HCT116 (cell line): ENCODE data around the gene TRDMT1. TPM values are rescaled to one million over a fixed set of nuclear protein-coding genes. Genes with fewer than 3 reads are reported as not detected.

Experiments
- ATAC-seq: fragments of 200-7000 bp; cut with Tn5 transposase; 2 replicates; pipeline ENCODE4 v1.9.1; 2020; ENCODE audit warnings: mild to moderate bottlenecking, moderate library complexity
- BruUV-seq: library from RNA; stranded (reverse); fragments of 400-500 nt; replicated peaks from 2 replicates; lab custom pipeline; 2021; lab: Mats Ljungman, UMichigan
- CTCF ChIA-PET: fragments of 300-600 bp; sonication (Branson Sonifier 250); formaldehyde crosslinking; loops from one replicate; lab custom pipeline; 2021; ENCODE audit warnings: antibody characterized with exemption; lab: Charles Lee
- POLR2A ChIA-PET: fragments of 300-600, 350-600 bp; sonication (Branson Sonifier 250); formaldehyde crosslinking; loops from one replicate; lab custom pipeline; 2021; ENCODE audit warnings: antibody characterized with exemption; lab: Charles Lee
- RAD21 ChIA-PET, 2 experiments: fragments of 300-600 bp; sonication (Branson Sonifier 250); formaldehyde crosslinking; loops; one replicate each; lab custom pipeline; 2023; ENCODE audit warnings: low total read pairs in 2 of 2; ENCODE audit not compliant: uncharacterized antibody in 2 of 2, unreplicated experiment in 2 of 2, low non-redundant PET in 1 of 2; lab: Charles Lee
- DNase-seq: peaks from one replicate; pipeline ENCODE4 v3.0.0-alpha.2; 2010; ENCODE audit warnings: low read depth, low spot score
- H2AFZ ChIP-seq: fragments of 200-600 bp; shearing (Covaris generic), sonication (generic); 2 replicates; pipeline ENCODE4 v1.6.1; 2017; ENCODE audit warnings: low read depth, mixed run types, mixed read lengths, antibody characterized with exemption, low read length; ENCODE audit not compliant: poor library complexity, severe bottlenecking
- H3K27ac ChIP-seq: 2 replicates; pipeline ENCODE4 v1.5.1; 2012; ENCODE audit warnings: low read depth, low read length
- H3K27me3 ChIP-seq: fragments of 200-600 bp; sonication (generic); 2 replicates; pipeline ENCODE4 v1.6.1; 2016; ENCODE audit warnings: mixed run types, low read length, mixed read lengths; ENCODE audit not compliant: insufficient read depth
- H3K36me3 ChIP-seq, 2 experiments: fragments of 200-500 bp in 1 of 2; fragments of 200-600 bp in 1 of 2; sonication (Bioruptor generic) in 1 of 2; sonication (generic) in 1 of 2; 2 replicates each; pipeline versions ENCODE4 v1.5.1 to v1.6.1; 2014 to 2016; ENCODE audit warnings: low read length in 2 of 2, inconsistent platforms in 1 of 2, mixed read lengths in 1 of 2, mixed run types in 1 of 2; ENCODE audit not compliant: insufficient read depth in 2 of 2, control insufficient read depth in 1 of 2
- H3K4me1 ChIP-seq, 2 experiments: fragments of 200-600 bp in 1 of 2; sonication (generic) in 1 of 2; 2 replicates each; pipeline versions ENCODE4 v1.5.1 to v1.6.1; 2012 to 2017; ENCODE audit warnings: low read length in 2 of 2, inconsistent platforms in 1 of 2, mild to moderate bottlenecking in 1 of 2, mixed read lengths in 1 of 2, mixed run types in 1 of 2, moderate library complexity in 1 of 2; ENCODE audit not compliant: insufficient read depth in 2 of 2, control insufficient read depth in 1 of 2
- H3K4me2 ChIP-seq: fragments of 200-600 bp; sonication (generic); 2 replicates; pipeline ENCODE4 v1.6.1; 2017; ENCODE audit warnings: mixed run types, low read length, mixed read lengths
- H3K4me3 ChIP-seq, 2 experiments: fragments of 200-600 bp in 1 of 2; sonication (generic) in 1 of 2; replicated peaks in 1 of 2; 2 replicates each; pipeline ENCODE4 v1.5.1; 2011 to 2016; ENCODE audit warnings: low read length in 2 of 2, control low read depth in 1 of 2, low read depth in 1 of 2, mild to moderate bottlenecking in 1 of 2, mixed read lengths in 1 of 2, mixed run types in 1 of 2
- H3K79me2 ChIP-seq: fragments of 200-600 bp; sonication (generic); 2 replicates; pipeline ENCODE4 v1.6.1; 2017; ENCODE audit warnings: mild to moderate bottlenecking, mixed run types, low read length, moderate library complexity, mixed read lengths; ENCODE audit not compliant: insufficient read depth
- H3K9ac ChIP-seq: fragments of 200-600 bp; sonication (generic); 2 replicates; pipeline ENCODE4 v1.6.1; 2016; ENCODE audit warnings: low read length, mixed read lengths
- H3K9me2 ChIP-seq: fragments of 200-600 bp; sonication (generic), shearing (Covaris generic); 2 replicates; pipeline ENCODE4 v1.6.1; 2017; ENCODE audit warnings: mixed run types, mild to moderate bottlenecking, moderate library complexity; ENCODE audit not compliant: insufficient read depth
- H3K9me3 ChIP-seq, 2 experiments: fragments of 200-500 bp in 1 of 2; fragments of 200-600 bp in 1 of 2; sonication (Bioruptor generic) in 1 of 2; sonication (generic) in 1 of 2; 2 replicates each; pipeline ENCODE4 v1.6.1; 2014 to 2017; ENCODE audit warnings: low read length in 2 of 2, mixed read lengths in 2 of 2, inconsistent platforms in 1 of 2, low read depth in 1 of 2, mild to moderate bottlenecking in 1 of 2, mixed run types in 1 of 2, moderate library complexity in 1 of 2; ENCODE audit not compliant: control insufficient read depth in 1 of 2, insufficient read depth in 1 of 2
- H4K20me1 ChIP-seq: fragments of 200-600 bp; sonication (generic), shearing (Covaris generic); 2 replicates; pipeline ENCODE4 v1.6.1; 2017; ENCODE audit warnings: mixed run types, mild to moderate bottlenecking, moderate library complexity; ENCODE audit not compliant: insufficient read depth
- CBX3 ChIP-seq: IDR thresholded peaks from 2 replicates; pipeline ENCODE4 v1.6.1; 2012; ENCODE audit warnings: low read depth
- CEBPB ChIP-seq: IDR thresholded peaks from 2 replicates; pipeline ENCODE4 v1.6.1; 2012; ENCODE audit warnings: low read depth
- EGR1 ChIP-seq: IDR thresholded peaks from 2 replicates; pipeline ENCODE4 v1.6.1; 2012; ENCODE audit warnings: low read depth
- ELF1 ChIP-seq: IDR thresholded peaks from 2 replicates; pipeline ENCODE4 v1.6.1; 2012; ENCODE audit warnings: low read depth, borderline replicate concordance
- EZH2 ChIP-seq: fragments of 200-600 bp; sonication (generic); IDR thresholded peaks from 2 replicates; pipeline ENCODE4 v1.6.1; 2017; ENCODE audit warnings: antibody characterized with exemption, mixed run types
- MAX ChIP-seq: IDR thresholded peaks from 2 replicates; pipeline ENCODE4 v1.6.1; 2012
- POLR2A ChIP-seq: IDR thresholded peaks from 2 replicates; pipeline ENCODE4 v1.7.0; 2011; ENCODE audit warnings: borderline replicate concordance; ENCODE audit not compliant: insufficient read depth, insufficient read length; ENCODE audit errors: extremely low read depth
- RAD21 ChIP-seq: IDR thresholded peaks from 2 replicates; pipeline ENCODE4 v1.6.1; 2012; ENCODE audit warnings: low read depth, mild to moderate bottlenecking
- REST ChIP-seq: IDR thresholded peaks from 2 replicates; pipeline ENCODE4 v1.6.1; 2012; ENCODE audit warnings: low read depth
- SP1 ChIP-seq: IDR thresholded peaks from 2 replicates; pipeline ENCODE4 v1.6.1; 2012; ENCODE audit warnings: low read depth
- SRF ChIP-seq: IDR thresholded peaks from 2 replicates; pipeline ENCODE4 v1.6.1; 2012; ENCODE audit warnings: low read depth
- YY1 ChIP-seq: IDR thresholded peaks from 2 replicates; pipeline ENCODE4 v1.6.1; 2011; ENCODE audit warnings: low read length, low read depth, moderate library complexity, mild to moderate bottlenecking; ENCODE audit not compliant: insufficient replicate concordance; ENCODE audit errors: extremely low read depth
- ZBTB33 ChIP-seq: IDR thresholded peaks from 2 replicates; pipeline ENCODE4 v1.6.1; 2011; ENCODE audit warnings: mild to moderate bottlenecking, low read length, moderate library complexity; ENCODE audit not compliant: insufficient replicate concordance; ENCODE audit errors: extremely low read depth
- ZFX ChIP-seq: fragments of 450-650 bp; IDR thresholded peaks from 2 replicates; pipeline ENCODE4 v1.6.1; 2017
- intact Hi-C: fragments of 100-400 bp; cut with micrococcal nuclease; formaldehyde crosslinking; loops from 2 replicates; pipeline ENCODE4 v1.10.0; 2022
- total RNA-seq: library from RNA; stranded (reverse); gene quantifications from one replicate; pipeline ENCODE4 v1.2.1, GENCODE V29; 2021; ENCODE audit not compliant: unreplicated experiment
- TF ChIP-seq, protein P1 (sequence below), 3 experiments: fragments of 200-600 bp in 1 of 3; sonication (generic) in 1 of 3; IDR thresholded peaks in 2 of 3; conservative IDR thresholded peaks in 1 of 3; 2 replicates each; pipeline ENCODE4 v1.5.1; 2012 to 2017; ENCODE audit warnings: low read depth in 2 of 3, low read length in 2 of 3, antibody characterized with exemption in 1 of 3, borderline replicate concordance in 1 of 3, control low read depth in 1 of 3, mild to moderate bottlenecking in 1 of 3, mixed read lengths in 1 of 3, mixed run types in 1 of 3, moderate library complexity in 1 of 3; ENCODE audit not compliant: insufficient read depth in 1 of 3
- TF ChIP-seq, protein P2 (sequence below): IDR thresholded peaks from 2 replicates; pipeline ENCODE4 v1.6.1; 2012

TRDMT1 gene
- total RNA-seq, 1 experiment from 2014 or later, result 8.6 TPM

DNA sequence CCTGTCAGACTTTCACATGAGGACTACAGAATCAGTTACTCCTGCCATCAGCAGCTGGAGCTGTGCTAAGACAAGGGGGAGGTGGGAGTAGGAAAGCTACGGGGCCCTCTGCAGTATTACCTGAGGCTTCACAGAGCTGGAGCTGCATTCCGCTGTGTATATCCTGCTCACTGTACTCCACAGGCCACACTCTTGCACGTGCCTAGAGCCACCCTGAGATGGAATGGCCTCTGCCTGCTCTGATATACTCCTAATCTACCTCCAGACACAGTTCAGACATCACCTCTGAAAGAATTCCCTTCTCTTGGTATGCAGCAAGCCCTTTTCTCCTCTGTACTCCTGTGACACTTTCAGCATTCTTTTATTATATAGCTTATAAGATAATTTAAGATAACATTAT, 34.8 kb downstream of the TRDMT1 start:
- ChIA-PET CTCF (no interaction called here), POLR2A (interaction anchor here (1.4 kb wide), 1 partner anchor 275 kb away, joined by 7 read pairs; no protein-coding TSS in a partner anchor)
- intact Hi-C loops, result no loop called here

More for the DNA sequence above, 34.8 kb downstream of the TRDMT1 start:
- Histone ChIP-seq H3K4me1 (no peaks in the 10 kb centered on the region), H3K27ac (no peak overlapping the region), H3K9me2 (no peaks in the 10 kb centered on the region), H3K36me3 (no peaks in the 10 kb centered on the region), H3K79me2 (no peaks in the 10 kb centered on the region), H2AFZ (no peak overlapping the region), H3K9ac (no peak overlapping the region), H3K4me3 (no peak overlapping the region), H4K20me1 (no peaks in the 10 kb centered on the region), H3K27me3 (no peaks in the 10 kb centered on the region), H3K4me2 (no peak overlapping the region)
- no peak for ATAC-seq
- BruUV-seq, result no TSS peak
- RAD21 ChIA-PET, result no interaction called here
- TF ChIP-seq RAD21, result no peak
- no peak for TF ChIP-seq ZBTB33
- no peak for TF ChIP-seq YY1
- no peak for TF ChIP-seq ZFX
- no peak for TF ChIP-seq SP1
- TF ChIP-seq CBX3, result no peak
- TF ChIP-seq EGR1, result no peak
- no peak for TF ChIP-seq ELF1
- no peak for TF ChIP-seq CEBPB
- no peak for TF ChIP-seq POLR2A
- TF ChIP-seq MAX, result no peak
- TF ChIP-seq EZH2, result no peak
- TF ChIP-seq, protein P1, sequence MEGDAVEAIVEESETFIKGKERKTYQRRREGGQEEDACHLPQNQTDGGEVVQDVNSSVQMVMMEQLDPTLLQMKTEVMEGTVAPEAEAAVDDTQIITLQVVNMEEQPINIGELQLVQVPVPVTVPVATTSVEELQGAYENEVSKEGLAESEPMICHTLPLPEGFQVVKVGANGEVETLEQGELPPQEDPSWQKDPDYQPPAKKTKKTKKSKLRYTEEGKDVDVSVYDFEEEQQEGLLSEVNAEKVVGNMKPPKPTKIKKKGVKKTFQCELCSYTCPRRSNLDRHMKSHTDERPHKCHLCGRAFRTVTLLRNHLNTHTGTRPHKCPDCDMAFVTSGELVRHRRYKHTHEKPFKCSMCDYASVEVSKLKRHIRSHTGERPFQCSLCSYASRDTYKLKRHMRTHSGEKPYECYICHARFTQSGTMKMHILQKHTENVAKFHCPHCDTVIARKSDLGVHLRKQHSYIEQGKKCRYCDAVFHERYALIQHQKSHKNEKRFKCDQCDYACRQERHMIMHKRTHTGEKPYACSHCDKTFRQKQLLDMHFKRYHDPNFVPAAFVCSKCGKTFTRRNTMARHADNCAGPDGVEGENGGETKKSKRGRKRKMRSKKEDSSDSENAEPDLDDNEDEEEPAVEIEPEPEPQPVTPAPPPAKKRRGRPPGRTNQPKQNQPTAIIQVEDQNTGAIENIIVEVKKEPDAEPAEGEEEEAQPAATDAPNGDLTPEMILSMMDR (IDR thresholded peaks at IDR 0.05 in 2 of 3, conservative IDR thresholded peaks at IDR 0.05 in 1 of 3; ENCODE audit: borderline replicate concordance in 1 of 3, insufficient read depth in 1 of 3, low read depth in 2 of 3, low read length in 2 of 3), result no peak
- TF ChIP-seq, protein P2, sequence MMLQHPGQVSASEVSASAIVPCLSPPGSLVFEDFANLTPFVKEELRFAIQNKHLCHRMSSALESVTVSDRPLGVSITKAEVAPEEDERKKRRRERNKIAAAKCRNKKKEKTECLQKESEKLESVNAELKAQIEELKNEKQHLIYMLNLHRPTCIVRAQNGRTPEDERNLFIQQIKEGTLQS, result no peak
- TF ChIP-seq SRF, result no peak
- TF ChIP-seq REST, result no peak
- TF ChIP-seq, all 23 proteins: peak for 0
- H3K9me3 ChIP-seq, result no peaks in the 10 kb centered on the region
- DNase-seq, result no peak
